PC-9 (cell line): ENCODE data around the gene PEPD. TPM values are rescaled to one million over a fixed set of nuclear protein-coding genes. Genes with fewer than 3 reads are reported as not detected.

Experiments used
- BruUV-seq: library from RNA; stranded (reverse); fragments of 400-500 nt; replicated peaks from 2 replicates; lab custom pipeline; 2021; lab: Mats Ljungman, UMichigan
- CTCF ChIA-PET: fragments of 300-600 bp; sonication (Branson Sonifier 250); formaldehyde crosslinking; loops from one replicate; lab custom pipeline; 2022; ENCODE audit warnings: antibody characterized with exemption; lab: Charles Lee
- POLR2A ChIA-PET: fragments of 300-600 bp; sonication (Branson Sonifier 250); formaldehyde crosslinking; loops from one replicate; lab custom pipeline; 2022; ENCODE audit warnings: antibody characterized with exemption; ENCODE audit not compliant: unreplicated experiment; lab: Charles Lee
- DNase-seq, 2 experiments: peaks; one replicate each; pipeline versions ENCODE4 v3.0.0 to v3.0.0-alpha.2; 2015 to 2022; ENCODE audit warnings: mixed read lengths in 1 of 2
- H2AFZ ChIP-seq: fragments of 200-600 bp; sonication (generic); 2 replicates; pipeline ENCODE4 v1.8.1; 2017; ENCODE audit warnings: antibody characterized with exemption
- H3F3A ChIP-seq: fragments of 200-600 bp; sonication (generic); 2 replicates; pipeline ENCODE4 v1.8.1; 2017; ENCODE audit warnings: antibody characterized with exemption, mild to moderate bottlenecking, low read depth; ENCODE audit not compliant: insufficient read depth
- H3K27ac ChIP-seq: fragments of 200-600 bp; sonication (generic); 2 replicates; pipeline ENCODE4 v1.6.1; 2016; ENCODE audit warnings: mixed run types
- H3K27me3 ChIP-seq: fragments of 200-600 bp; sonication (generic); 2 replicates; pipeline ENCODE4 v1.6.1; 2016; ENCODE audit warnings: low read depth, mixed run types; ENCODE audit not compliant: insufficient read depth
- H3K36me3 ChIP-seq: fragments of 200-600 bp; sonication (generic); 2 replicates; pipeline ENCODE4 v1.6.1; 2016; ENCODE audit warnings: low read depth, mixed run types
- H3K4me1 ChIP-seq: fragments of 200-600 bp; sonication (generic); replicated peaks from 2 replicates; pipeline ENCODE4 v1.6.1; 2016; ENCODE audit warnings: mixed run types; ENCODE audit not compliant: insufficient read depth
- H3K4me2 ChIP-seq: fragments of 200-600 bp; sonication (generic); 2 replicates; pipeline ENCODE4 v1.6.1; 2017; ENCODE audit warnings: mixed run types
- H3K4me3 ChIP-seq: fragments of 200-600 bp; sonication (generic); 2 replicates; pipeline ENCODE4 v1.6.1; 2016; ENCODE audit warnings: mixed run types
- H3K79me2 ChIP-seq: fragments of 200-600 bp; sonication (generic); 2 replicates; pipeline ENCODE4 v1.6.1; 2017; ENCODE audit warnings: low read depth, mixed run types
- H3K9me2 ChIP-seq: fragments of 200-600 bp; sonication (generic); 2 replicates; pipeline ENCODE4 v1.8.1; 2017; ENCODE audit warnings: mild to moderate bottlenecking; ENCODE audit not compliant: insufficient read depth
- H3K9me3 ChIP-seq: fragments of 200-600 bp; sonication (generic); 2 replicates; pipeline ENCODE4 v1.8.1; 2016; ENCODE audit warnings: low read depth; ENCODE audit not compliant: insufficient read depth
- H4K20me1 ChIP-seq: fragments of 200-600 bp; sonication (generic); 2 replicates; pipeline ENCODE4 v1.8.1; 2017; ENCODE audit not compliant: insufficient read depth
- EZH2 ChIP-seq: fragments of 200-600 bp; sonication (generic); IDR thresholded peaks from 2 replicates; pipeline ENCODE4 v1.8.0; 2017; ENCODE audit warnings: antibody characterized with exemption, low read depth
- intact Hi-C: fragments of 100-400 bp; cut with micrococcal nuclease; formaldehyde crosslinking; loops from one replicate; pipeline ENCODE4 v1.10.0; 2022; ENCODE audit not compliant: unreplicated experiment
- total RNA-seq: library from RNA; stranded (reverse); gene quantifications from 2 replicates; pipeline ENCODE4 v1.2.3, GENCODE V29; 2021
- TF ChIP-seq, protein P1 (sequence below): fragments of 200-600 bp; sonication (generic); conservative IDR thresholded peaks from 2 replicates; pipeline ENCODE4 v1.6.1; 2017; ENCODE audit warnings: mixed run types, antibody characterized with exemption, mild to moderate bottlenecking, moderate library complexity

PEPD gene
- total RNA-seq, 1 experiment from 2014 or later = 71.0 TPM

DNA sequence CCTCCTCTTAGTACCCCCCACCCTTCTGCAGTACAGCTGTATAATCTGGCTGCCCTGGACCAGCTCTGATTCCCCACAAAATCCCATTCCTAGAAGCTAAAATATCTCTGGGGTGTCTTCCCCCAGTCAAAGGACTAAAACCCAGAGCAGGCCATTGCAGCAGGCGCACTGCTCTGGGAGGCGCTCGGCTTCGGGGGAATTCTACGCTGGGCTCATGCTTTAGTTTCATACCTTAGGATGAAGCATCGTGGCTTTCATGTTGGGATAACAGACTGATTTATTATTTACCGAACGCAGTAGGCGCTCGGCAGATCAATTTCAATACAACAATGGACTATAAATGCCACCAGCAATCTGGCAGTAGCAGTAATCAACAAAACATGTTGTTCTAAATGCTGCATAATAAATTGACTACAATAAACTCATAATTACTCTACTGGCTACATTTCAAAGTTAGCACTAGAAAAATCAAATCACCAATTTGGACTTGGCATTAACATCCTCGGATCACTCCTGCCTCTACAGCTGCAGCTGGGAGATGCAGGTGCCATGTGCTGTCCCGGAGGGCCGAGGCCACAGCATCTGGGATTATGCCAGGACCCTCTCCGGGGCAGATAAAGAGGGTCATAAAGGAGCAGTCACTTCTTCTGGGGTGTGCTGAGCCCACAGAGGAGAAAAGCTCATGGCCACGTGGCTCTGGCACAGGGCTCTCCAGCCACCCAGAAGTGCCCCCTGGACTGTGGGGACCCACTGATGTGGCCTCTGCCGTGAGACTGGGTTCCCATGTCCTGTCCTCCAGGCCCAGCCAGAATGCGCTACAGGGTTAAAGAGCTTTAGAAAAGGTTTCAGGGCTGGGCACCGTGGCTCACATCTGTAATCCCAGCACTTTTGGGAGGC, 112.8 kb downstream of the PEPD start:
- CTCF ChIA-PET = interaction anchor here (0.5 kb wide), 1 partner anchor 165 kb away, joined by 4 read pairs; no protein-coding TSS in a partner anchor
- H3F3A ChIP-seq = no peaks in the 10 kb centered on the region
- TF ChIP-seq, protein P1, sequence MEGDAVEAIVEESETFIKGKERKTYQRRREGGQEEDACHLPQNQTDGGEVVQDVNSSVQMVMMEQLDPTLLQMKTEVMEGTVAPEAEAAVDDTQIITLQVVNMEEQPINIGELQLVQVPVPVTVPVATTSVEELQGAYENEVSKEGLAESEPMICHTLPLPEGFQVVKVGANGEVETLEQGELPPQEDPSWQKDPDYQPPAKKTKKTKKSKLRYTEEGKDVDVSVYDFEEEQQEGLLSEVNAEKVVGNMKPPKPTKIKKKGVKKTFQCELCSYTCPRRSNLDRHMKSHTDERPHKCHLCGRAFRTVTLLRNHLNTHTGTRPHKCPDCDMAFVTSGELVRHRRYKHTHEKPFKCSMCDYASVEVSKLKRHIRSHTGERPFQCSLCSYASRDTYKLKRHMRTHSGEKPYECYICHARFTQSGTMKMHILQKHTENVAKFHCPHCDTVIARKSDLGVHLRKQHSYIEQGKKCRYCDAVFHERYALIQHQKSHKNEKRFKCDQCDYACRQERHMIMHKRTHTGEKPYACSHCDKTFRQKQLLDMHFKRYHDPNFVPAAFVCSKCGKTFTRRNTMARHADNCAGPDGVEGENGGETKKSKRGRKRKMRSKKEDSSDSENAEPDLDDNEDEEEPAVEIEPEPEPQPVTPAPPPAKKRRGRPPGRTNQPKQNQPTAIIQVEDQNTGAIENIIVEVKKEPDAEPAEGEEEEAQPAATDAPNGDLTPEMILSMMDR = no peak
- TF ChIP-seq EZH2 = no peak

DNA sequence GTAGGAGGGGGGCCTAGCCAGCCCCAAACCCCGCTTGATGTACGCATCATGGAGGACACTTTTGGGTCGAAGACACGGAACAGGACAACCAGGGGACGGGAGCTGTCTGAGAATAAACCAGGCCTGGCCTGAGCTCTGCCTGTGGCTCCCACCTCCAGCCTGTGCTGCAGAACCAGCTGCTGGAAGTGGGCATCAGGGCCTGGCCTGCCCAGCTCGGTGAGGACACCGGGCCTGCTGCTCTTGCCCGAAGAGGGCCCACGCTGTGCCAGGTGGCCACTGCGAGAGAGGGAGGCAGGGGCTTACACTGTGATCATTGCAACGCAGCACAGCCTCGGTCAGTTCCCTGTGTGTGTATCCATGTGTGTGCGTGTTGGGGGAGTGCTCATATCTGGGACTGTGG, 113.5 kb downstream of the PEPD start:
- DNase-seq = no peak
- Histone ChIP-seq H4K20me1 (no peaks in the 10 kb centered on the region), H3K27ac (no peak overlapping the region), H3K79me2 (no peaks in the 10 kb centered on the region), H3K4me3 (no peak overlapping the region), H3K9me2 (no peaks in the 10 kb centered on the region), H3K9me3 (no peaks in the 10 kb centered on the region), H3K36me3 (no peaks in the 10 kb centered on the region), H3K4me2 (no peak overlapping the region), H3F3A (no peaks in the 10 kb centered on the region), H3K27me3 (no peaks in the 10 kb centered on the region), H3K4me1 (no peaks in the 10 kb centered on the region), H2AFZ (no peak overlapping the region)
- intact Hi-C loops = loop anchor here (5.0 kb wide), 2 partner anchors 266 to 281 kb away; no protein-coding TSS in a partner anchor
- TF ChIP-seq, protein P1 = no peak
- TF ChIP-seq EZH2 = no peak
- no TSS peak for BruUV-seq
- CTCF ChIA-PET = interaction anchor here (0.5 kb wide), 1 partner anchor 164 kb away, joined by 4 read pairs; no protein-coding TSS in a partner anchor
- POLR2A ChIA-PET = no interaction called here

More for the DNA sequence above, 112.8 kb downstream of the PEPD start:
- H2AFZ ChIP-seq = no peak overlapping the region
- H3K36me3 ChIP-seq = no peaks in the 10 kb centered on the region
- no peaks in the 10 kb centered on the region for H3K9me3 ChIP-seq
- no peaks in the 10 kb centered on the region for H3K4me1 ChIP-seq
- POLR2A ChIA-PET = no interaction called here
- H3K9me2 ChIP-seq = no peaks in the 10 kb centered on the region
- no peak for DNase-seq
- BruUV-seq = no TSS peak
- H3K79me2 ChIP-seq = no peaks in the 10 kb centered on the region
- H3K27ac ChIP-seq = no peak overlapping the region
- no peaks in the 10 kb centered on the region for H4K20me1 ChIP-seq
- no peak overlapping the region for H3K4me2 ChIP-seq
- H3K27me3 ChIP-seq = no peaks in the 10 kb centered on the region
- H3K4me3 ChIP-seq = no peak overlapping the region
- intact Hi-C loops = loop anchor here (5.0 kb wide), 2 partner anchors 266 to 281 kb away; no protein-coding TSS in a partner anchor

DNA sequence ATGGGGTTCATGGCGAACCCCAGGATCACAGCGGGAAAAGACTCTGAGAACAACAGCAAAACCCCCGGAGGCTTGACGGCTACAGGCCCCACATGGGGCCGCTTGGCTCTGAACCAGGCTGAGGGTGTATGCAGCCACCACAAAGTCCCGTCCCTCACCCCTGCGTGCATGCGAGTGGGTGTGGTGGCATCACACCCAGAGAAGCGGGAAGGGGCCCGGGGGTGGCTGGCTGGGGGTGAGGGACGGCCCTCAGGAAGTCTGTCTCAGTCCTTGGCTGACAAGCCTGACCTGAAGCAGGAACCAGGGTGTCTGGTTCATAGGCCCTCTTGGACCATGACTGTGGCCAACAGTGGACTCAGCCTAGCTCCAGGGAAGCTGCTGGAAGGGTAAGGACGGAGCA, 113.9 kb downstream of the PEPD start:
- no peak for TF ChIP-seq EZH2
- TF ChIP-seq, protein P1 = no peak
- Histone ChIP-seq H3K9me3 (no peaks in the 10 kb centered on the region), H3K9me2 (no peaks in the 10 kb centered on the region), H3K36me3 (no peaks in the 10 kb centered on the region), H2AFZ (no peak overlapping the region), H3K4me1 (no peaks in the 10 kb centered on the region), H3F3A (no peaks in the 10 kb centered on the region), H3K79me2 (no peaks in the 10 kb centered on the region), H3K27ac (no peak overlapping the region), H3K4me3 (no peak overlapping the region), H3K4me2 (no peak overlapping the region), H3K27me3 (no peaks in the 10 kb centered on the region), H4K20me1 (no peaks in the 10 kb centered on the region)
- ChIA-PET CTCF (no interaction called here), POLR2A (no interaction called here)
- no peak for DNase-seq
- intact Hi-C loops = loop anchor here (1.0 to 5.0 kb wide), 4 partner anchors 97 to 280 kb away; no protein-coding TSS in a partner anchor
- BruUV-seq = no TSS peak
